ENCODE results near the gene C3orf49. TPM values are rescaled to one million over a fixed set of nuclear protein-coding genes. Genes with fewer than 3 reads are reported as not detected.

The C3orf49 gene
- total and polyA plus RNA-seq, 9 of the 15 experiments (the other 6 are each of a cell fraction or from before 2014, with no cell fraction given) = not detected

GRCh38 chr3:63892773-63893352 is 73.8 kb downstream of the C3orf49 start:
- H2AFZ ChIP-seq (ENCODE audit: low read depth, low read length) = no peak overlapping the region
- H3K36me3 ChIP-seq (ENCODE audit: control insufficient read depth, insufficient read depth, low read length) = no peaks in the 10 kb centered on the region
- CTCF ChIA-PET (ENCODE audit: low intra/inter-chr PET ratio) = no interaction called here
- no peak overlapping the region for H3K27ac ChIP-seq (ENCODE audit: extremely low read depth, low read depth, low read length)
- ATAC-seq (no peak), FAIRE-seq (no peak), DNase-seq (ENCODE audit: extremely low read depth in 1 of 4, low spot score in 3 of 4) (no peak)
- peaks cover 0 to 4% of the 10 kb centered on the region in 2 experiments; a peak in 2 of 5 replicates for H3K4me1 ChIP-seq (replicated peaks in 1 of 2; ENCODE audit: control insufficient read depth in 2 of 2, insufficient read depth in 2 of 2, low read length in 2 of 2)
- WGBS (ENCODE audit: insufficient coverage, low coverage, missing lambda C conversion rate) = 93% methylated on average over 1 of the region's 1 CpG
- no peaks in the 10 kb centered on the region for H4K20me1 ChIP-seq (replicated peaks; ENCODE audit: control insufficient read depth, insufficient read depth, low read length)
- H3K4me3 ChIP-seq = no peak overlapping the region
- no peak overlapping the region for H3K4me2 ChIP-seq (ENCODE audit: insufficient read depth, low read length)
- TF ChIP-seq JUNB (CRISPR knock-in tag; conservative IDR thresholded peaks at IDR 0.05) = no peak
- no peak for TF ChIP-seq USF1 (CRISPR knock-in tag; IDR thresholded peaks at IDR 0.05)
- no peak for TF ChIP-seq FOSL1 (tag; conservative IDR thresholded peaks at IDR 0.05)
- TF ChIP-seq TEAD2 (tag; IDR thresholded peaks at IDR 0.05) = no peak
- no peak for TF ChIP-seq NR0B1 (IDR thresholded peaks at IDR 0.05; ENCODE audit: partially characterized antibody)
- no peak for TF ChIP-seq MCM5 (IDR thresholded peaks at IDR 0.05; ENCODE audit: low read depth)
- TF ChIP-seq ZSCAN32 (CRISPR knock-in tag; IDR thresholded peaks at IDR 0.05) = no peak
- no peak for TF ChIP-seq ZNF217 (CRISPR knock-in tag; IDR thresholded peaks at IDR 0.05)
- no peak for TF ChIP-seq MTA1 (IDR thresholded peaks at IDR 0.05; ENCODE audit: borderline replicate concordance)
- TF ChIP-seq NFYB (IDR thresholded peaks at IDR 0.05; ENCODE audit: extremely low read depth, insufficient read length) = no peak
- no peak for TF ChIP-seq HNRNPUL1 (IDR thresholded peaks at IDR 0.05; ENCODE audit: low read length)
- no peak for TF ChIP-seq PBX2 (CRISPR knock-in tag; IDR thresholded peaks at IDR 0.05; ENCODE audit: low read depth)
- TF ChIP-seq PBX2 (tag; conservative IDR thresholded peaks at IDR 0.05; ENCODE audit: low read depth) = no peak
- no peak for TF ChIP-seq NCOA4 (IDR thresholded peaks at IDR 0.05; ENCODE audit: partially characterized antibody)
- TF ChIP-seq SETDB1 (IDR thresholded peaks at IDR 0.05; ENCODE audit: low read length) = no peak
- TF ChIP-seq ZNF184 (CRISPR knock-in tag; IDR thresholded peaks at IDR 0.05) = no peak
- TF ChIP-seq RFX5 (IDR thresholded peaks at IDR 0.05; ENCODE audit: low read depth, low read length) = no peak
- H3K9me1 ChIP-seq (ENCODE audit: control insufficient read depth, insufficient read depth, low read length) = no peaks in the 10 kb centered on the region
- no TSS peak for BruUV-seq (replicated peaks)
- H3K9ac ChIP-seq (ENCODE audit: insufficient read depth in 1 of 2, low read depth in 2 of 2, low read length in 2 of 2) = no peak overlapping the region
- POLR2A ChIA-PET = interaction anchor here (0.6 kb wide), 1 partner anchor 1650 kb away, joined by 3 read pairs; no protein-coding TSS in a partner anchor
- in situ Hi-C loops (cut with MboI) = no loop called here
- intact Hi-C loops (cut with micrococcal nuclease) = no loop called here
- H3K27me3 ChIP-seq (ENCODE audit: control insufficient read depth in 2 of 2, insufficient read depth in 2 of 2, low read length in 2 of 2) = no peaks in the 10 kb centered on the region
- no peaks in the 10 kb centered on the region for H3K9me3 ChIP-seq (replicated peaks; ENCODE audit: control insufficient read depth, insufficient read depth, low read depth, low read length)
- peaks cover 1% of the 10 kb centered on the region; the same call in 1 of the 3 replicates for H3K79me2 ChIP-seq (ENCODE audit: control insufficient read depth, insufficient read depth, low read length)

All from K562 (cell line).